HG03039 (cell line): Measurements from ENCODE around the gene FSD1L.

Source experiments
- ATAC-seq: cut with Tn5 transposase; IDR thresholded peaks from one replicate; pipeline ENCODE4 v1.9.1; 2021; ENCODE audit warnings: mild to moderate bottlenecking, moderate library complexity; ENCODE audit not compliant: unreplicated experiment

FSD1L gene

DNA sequence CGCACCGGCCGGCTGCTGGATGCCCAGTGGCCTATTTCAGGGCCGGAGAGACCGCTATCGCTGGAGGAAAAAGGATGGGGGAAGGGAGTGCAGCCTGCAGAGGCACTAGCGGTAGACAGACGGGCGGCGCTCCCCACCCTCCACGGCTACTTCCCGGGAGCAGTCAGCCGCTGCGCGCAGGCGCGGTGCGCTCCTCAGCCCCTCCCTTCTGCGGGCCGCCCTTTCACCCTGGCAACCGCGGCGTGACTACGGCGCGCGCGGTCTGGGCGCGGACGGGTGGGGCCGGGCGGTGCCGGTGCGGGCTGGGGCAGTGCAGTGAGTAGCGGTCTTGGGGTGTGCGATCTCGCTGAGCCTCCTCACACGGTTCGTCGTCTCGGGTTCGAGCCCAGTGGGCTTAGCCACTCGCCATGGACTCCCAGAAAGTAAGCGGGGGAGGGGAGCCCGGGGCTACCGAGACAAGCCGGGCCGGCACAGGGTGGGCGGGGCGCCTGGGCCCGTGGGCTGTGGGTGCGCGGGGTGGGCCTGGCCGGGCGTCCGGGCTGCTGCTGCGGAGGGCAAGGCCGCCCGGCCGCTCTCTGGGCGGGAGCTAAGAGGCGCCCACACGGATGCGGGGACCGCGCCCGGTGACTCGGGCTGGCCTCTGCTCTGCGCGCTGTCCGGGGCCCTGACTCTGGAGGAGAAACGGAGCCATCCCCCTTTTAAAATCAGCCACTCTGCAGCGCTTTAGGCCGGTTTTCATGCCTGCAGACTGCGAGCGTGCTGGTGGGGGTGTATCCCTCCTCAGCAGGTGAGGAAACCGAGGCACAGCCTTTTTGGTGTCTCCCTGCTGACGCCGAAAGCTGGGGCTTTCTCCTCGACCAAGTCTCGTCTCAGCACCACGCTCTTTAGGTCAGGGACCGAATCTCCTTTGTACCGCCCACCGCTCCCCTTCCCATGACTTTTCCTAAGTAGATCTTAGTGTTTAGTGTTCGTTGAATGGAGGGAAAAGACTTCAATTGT lies at the start of gene FSD1L:
Gene FSD1L (plus strand): TSS at position 221 of the 999 bp plus-strand sequence. CDS start 187 bp downstream, at position 408.
- peak; percentile 92 for ATAC-seq

GRCh38 chr9:105399117-105399516 lies 48.7 kb upstream of the FSD1L start:
- no peak for ATAC-seq

GRCh38 chr9:105401651-105402050 lies 46.2 kb upstream of the FSD1L start:
- ATAC-seq, result no peak

GRCh38 chr9:105403552-105404248 lies 44.1 kb upstream of the FSD1L start:
- ATAC-seq, result no peak

DNA sequence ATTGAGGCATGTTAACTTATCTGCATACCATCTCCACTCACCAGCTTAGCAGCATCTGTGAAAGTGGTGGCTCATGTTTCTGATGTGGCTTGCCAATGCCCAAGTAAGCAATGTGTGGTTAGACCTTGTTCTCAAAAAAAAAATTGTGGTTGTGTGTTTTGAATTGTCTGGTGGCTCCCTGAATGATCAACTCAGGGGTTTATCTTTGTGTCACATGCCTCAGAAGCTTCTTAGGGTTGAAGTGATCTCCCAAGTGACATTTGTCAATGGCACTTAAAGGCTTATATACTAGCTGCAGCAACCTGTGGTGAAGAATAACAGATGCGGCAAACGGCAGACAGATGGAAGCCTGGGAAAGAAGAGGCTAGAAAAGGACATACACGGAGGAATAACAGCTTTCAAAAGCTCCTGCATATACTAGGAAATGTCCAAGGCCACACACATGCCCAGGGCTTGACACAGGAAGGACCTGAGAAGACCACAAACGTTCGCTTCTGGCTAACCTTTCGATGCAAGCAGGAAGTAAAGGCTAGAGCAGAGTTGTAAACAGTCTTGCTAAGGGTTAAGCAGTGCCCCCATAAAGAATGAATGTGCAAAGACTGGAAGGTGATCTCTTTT lies 42.2 kb upstream of the FSD1L start:
- peak; percentile 87 for ATAC-seq

GRCh38 chr9:105406369-105406768 lies 41.5 kb upstream of the FSD1L start:
- ATAC-seq, result no peak

DNA sequence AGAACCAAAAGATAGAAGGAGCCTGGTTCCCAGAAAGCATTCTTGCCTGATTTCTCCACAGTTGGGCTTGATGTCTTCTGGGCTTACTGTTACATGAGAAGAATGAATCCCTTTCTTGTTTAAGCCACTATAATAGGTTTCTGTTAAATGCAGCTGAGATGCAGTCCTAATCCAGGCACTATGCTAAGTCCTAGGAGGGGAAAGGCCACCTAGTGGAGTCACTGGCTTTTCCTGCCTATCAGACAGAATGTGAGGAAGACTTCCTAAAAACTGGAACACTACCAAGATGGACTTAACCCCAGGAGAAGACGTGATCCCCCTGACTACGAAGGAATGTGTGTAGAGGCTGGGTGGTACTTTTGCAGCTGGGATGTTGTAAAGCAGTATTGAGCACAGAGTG lies 34.3 kb upstream of the FSD1L start:
- ATAC-seq, result no peak

DNA sequence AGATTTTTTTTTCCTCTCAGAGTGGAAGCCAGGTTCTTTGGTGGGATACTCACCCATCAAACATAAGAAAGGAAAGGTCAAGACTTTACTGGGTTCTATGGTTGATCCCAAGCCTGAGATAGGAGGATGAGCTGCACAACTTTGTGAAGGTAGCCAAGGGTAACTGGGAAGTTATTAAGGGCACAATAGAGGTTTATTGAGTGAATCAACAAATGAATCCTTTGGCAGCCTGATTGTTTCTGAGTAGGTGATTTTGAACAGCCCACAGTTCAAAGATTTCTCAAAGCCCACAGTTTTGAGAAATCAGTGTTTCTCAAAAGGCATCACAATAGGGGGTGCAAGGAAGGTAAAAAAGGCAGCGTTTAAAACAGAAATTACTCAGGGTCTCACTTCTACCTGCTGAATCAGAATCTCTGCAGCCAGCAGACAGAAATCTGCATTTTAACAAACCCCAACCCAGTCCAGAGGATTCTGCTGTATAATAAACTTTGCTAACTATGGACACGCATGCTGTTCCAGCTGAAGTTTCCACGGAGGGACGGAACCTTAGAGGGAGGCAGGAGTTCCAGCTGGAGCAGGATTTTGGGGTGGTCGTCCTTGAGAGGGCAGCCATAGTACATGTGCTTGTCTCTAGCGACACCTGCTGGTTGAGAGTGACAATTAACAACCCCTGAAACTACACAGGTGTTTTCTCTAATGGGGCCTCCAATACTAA lies 32.7 kb upstream of the FSD1L start:
- ATAC-seq, result no peak

- no peak for ATAC-seq
Observed at GRCh38 chr9:105415662-105415980, 32.2 kb upstream of the FSD1L start.

- no peak for ATAC-seq
Observed at GRCh38 chr9:105416840-105417239, 31.0 kb upstream of the FSD1L start.

DNA sequence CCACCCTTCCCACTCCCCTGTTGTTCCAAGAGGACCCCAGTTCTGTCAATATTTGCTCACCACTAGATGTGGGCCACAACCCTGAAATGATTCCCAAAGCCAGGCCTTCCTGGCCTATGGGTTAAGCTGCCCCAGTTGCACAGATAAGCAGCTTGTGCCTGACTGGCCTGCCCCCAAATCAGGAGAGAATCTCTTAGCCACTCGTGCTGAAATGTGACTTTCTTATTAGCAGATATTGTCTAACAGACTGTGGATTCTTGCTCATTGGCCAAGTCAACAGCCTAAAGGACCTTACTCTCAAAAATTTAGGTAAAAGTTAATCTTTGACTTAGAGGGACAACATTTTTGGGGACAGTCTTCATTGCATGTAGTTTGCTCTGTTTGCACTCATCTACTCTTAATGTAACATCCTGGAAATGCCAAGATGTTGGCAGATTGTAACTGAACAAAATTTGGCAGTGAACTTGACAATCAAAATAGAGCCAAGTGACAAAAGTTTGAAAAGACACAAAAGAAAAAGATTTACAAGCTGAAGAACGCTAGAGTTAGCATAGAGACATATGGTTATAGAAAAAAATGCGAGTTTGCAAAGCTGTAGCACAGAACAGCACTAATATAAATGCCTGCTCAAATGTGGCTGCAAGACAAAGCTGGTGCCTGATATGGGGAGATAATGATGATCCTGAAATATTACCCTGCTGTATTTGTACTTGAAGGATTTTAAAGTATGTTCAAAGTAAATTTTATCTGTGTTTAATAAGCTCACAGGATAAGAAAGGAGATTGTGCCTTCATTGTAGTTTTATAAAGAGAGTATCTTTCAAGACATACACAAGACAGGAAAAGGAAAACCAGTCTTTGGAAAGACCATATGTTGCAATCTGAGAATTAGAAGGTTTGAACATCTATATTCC lies 29.0 kb upstream of the FSD1L start:
- ATAC-seq, result no peak

DNA sequence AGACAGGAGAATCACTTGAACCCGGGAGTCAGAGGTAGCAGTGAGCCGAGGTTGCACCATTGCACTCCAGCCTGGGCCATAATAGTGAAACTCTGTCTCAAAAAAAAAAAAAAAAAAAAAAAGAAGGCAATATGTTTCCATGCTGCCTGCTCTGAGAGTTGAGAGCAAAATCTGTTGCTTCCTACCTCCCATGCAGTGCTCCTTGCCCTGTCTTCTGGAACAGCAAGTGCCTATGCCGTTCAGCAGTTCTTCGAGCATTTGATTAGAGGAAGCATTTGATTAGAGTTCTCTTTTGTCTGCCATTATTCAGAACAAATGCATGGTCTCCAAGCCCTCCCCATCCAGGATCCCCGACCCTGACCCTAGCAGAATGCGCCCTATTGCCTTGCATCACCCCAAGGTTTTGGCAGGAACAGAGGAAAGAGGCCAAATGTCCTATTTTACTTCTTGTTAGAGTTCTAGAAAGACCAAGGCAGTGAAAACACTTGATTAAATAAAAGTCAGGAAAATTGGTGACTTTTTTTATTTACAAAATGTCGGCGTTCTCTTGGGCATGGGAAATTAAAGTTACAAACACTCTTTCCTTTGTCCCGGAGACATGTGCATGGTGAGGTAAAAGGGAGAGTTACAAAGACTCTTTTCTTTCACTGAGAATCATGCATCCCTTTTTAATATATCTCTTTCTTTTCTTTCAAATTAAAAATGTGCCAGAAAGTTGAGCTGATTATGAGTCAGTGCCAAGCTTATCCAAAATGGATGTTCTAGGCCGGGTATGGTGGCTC lies 27.8 kb upstream of the FSD1L start:
- no peak for ATAC-seq

- ATAC-seq, result no peak
Observed at GRCh38 chr9:105421154-105421553, 26.7 kb upstream of the FSD1L start.

- no peak for ATAC-seq
Observed at GRCh38 chr9:105421864-105422263, 26.0 kb upstream of the FSD1L start.

- ATAC-seq, result no peak
Observed at GRCh38 chr9:105425816-105426433, 21.9 kb upstream of the FSD1L start.

DNA sequence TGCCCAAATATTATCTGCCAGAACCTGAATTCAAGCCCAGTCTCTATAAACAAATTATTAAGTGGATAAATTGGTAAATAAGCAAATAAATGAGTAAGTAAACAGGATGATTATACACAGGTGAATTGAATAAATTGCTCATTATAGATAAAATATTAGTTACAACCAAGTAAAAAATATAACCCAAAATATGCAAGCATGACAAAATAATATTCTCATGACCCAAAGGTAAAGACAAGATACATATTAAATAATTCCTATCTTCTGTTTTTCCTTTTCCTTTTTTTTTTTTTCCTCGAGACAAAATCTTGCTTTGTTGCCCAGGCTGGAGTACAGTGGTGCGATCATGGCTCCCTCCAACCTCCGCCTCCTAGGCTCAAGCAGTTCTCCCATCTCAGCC lies 21.2 kb upstream of the FSD1L start:
- ATAC-seq, result no peak

DNA sequence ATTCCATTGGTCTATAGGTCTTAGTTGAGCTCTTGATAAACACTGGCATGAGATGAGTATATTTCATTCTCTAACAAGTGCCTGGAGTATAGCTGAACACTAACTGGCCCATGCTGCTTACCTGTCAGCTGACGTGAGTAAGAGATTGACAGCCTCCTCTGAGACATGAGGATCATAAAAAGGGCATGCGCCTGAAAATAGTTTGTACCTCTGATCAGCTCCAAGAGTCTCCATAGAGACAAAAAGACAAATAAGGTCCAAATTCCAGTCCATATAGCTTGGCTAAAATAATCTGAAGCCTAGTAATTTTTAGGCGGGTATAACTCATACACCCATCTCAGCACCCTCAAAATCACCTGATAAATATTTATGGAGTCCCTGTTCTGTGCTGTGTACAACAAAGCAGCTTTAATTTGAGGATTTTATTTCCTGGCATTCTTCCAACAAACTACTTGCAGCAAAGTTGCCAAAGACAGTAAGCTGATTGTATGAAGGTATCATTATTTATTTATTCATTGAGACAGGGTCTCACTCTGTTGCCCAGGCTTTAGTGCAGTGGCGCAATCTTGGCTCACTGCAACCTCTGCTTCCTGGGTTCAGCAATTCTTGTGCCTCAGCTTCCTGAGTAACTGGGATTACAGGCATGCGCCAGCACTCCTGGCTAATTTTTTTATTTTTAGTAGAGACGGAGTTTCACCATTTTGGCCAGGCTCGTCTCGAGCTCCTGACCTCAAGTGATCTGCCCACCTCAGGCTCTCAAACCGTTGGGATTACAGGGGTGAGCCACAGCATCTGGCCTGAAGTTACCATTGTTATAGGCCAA lies 16.2 kb upstream of the FSD1L start:
- no peak for ATAC-seq
